Activated naive CD8-positive, alpha-beta T cell treated with anti-CD3 and anti-CD28 coated beads, Interleukin-2, amount 10 ng/mL, durations not matched to agents 7 days and 5 days (primary cell): ENCODE measurements around the gene RGL1. TPM values are rescaled to one million over a fixed set of nuclear protein-coding genes. Genes with fewer than 3 reads are reported as not detected.
A peak's percentile ranks its signal among the peaks of the same experiment; 100 is the strongest.

ENCODE experiments used
- ATAC-seq: fragments of 150-1000 bp; cut with Tn5 transposase; one replicate; pipeline ENCODE4 v1.10.0; 2021; ENCODE audit warnings: low read depth, moderate library complexity
- POLR2A ChIA-PET: fragments of 350-600 bp; sonication (Branson Sonifier 250); formaldehyde crosslinking; loops from one replicate; lab custom pipeline; 2021; ENCODE audit warnings: antibody characterized with exemption; lab: Charles Lee
- DNase-seq: peaks from one replicate; pipeline ENCODE4 v3.0.0; 2021
- H3K27ac Mint-ChIP-seq: one replicate; pipeline ENCODE4 v1.8.0; 2022; ENCODE audit warnings: mild to moderate bottlenecking, mixed read lengths
- H3K27me3 Mint-ChIP-seq: one replicate; pipeline ENCODE4 v1.8.0; 2022; ENCODE audit warnings: mild to moderate bottlenecking, moderate library complexity, mixed read lengths
- H3K36me3 Mint-ChIP-seq: one replicate; pipeline ENCODE4 v1.8.0; 2021; ENCODE audit warnings: mild to moderate bottlenecking, mixed read lengths
- H3K4me1 Mint-ChIP-seq: one replicate; pipeline ENCODE4 v1.8.0; 2021; ENCODE audit warnings: mixed read lengths
- H3K4me3 Mint-ChIP-seq: one replicate; pipeline ENCODE4 v1.8.0; 2022; ENCODE audit warnings: mild to moderate bottlenecking, moderate library complexity, mixed read lengths
- H3K9me3 Mint-ChIP-seq: one replicate; pipeline ENCODE4 v1.8.0; 2021; ENCODE audit warnings: mixed read lengths
- total RNA-seq, 2 experiments: library from RNA; stranded (reverse); gene quantifications; one replicate each; pipeline ENCODE4 v1.2.3, GENCODE V29; 2021

Gene RGL1
- total RNA-seq, 2 experiments from 2014 or later: 2.7 to 3.4 TPM

DNA sequence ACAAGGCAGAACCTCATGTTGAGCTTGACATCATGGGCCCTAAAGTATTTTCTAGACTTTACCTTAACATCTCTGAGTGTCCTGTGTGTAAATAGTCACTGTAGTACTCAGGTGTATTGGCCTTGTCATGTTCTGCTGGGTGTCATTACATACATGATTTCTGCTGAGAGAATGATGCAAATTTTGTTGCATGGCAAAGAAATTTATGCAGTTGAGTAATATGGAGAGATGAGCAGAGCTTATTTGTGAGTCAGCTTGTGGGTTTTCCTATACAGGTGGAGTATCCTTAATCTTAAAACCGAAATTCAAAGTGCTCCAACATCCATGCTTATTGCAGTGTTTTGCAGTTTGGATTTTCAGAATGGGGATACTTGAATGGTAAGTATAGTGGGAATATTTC lies 36.6 kb downstream of the RGL1 start:
- H3K27me3 Mint-ChIP-seq: no peaks in the 10 kb centered on the region
- no peak for ATAC-seq
- POLR2A ChIA-PET: no interaction called here
- no peak for DNase-seq
- no peak overlapping the region for H3K4me3 Mint-ChIP-seq
- H3K27ac Mint-ChIP-seq: peak overlapping the region; percentile 18
- H3K36me3 Mint-ChIP-seq: peaks cover 6% of the 10 kb centered on the region
- H3K9me3 Mint-ChIP-seq: no peaks in the 10 kb centered on the region
- H3K4me1 Mint-ChIP-seq: peaks cover 13% of the 10 kb centered on the region

DNA sequence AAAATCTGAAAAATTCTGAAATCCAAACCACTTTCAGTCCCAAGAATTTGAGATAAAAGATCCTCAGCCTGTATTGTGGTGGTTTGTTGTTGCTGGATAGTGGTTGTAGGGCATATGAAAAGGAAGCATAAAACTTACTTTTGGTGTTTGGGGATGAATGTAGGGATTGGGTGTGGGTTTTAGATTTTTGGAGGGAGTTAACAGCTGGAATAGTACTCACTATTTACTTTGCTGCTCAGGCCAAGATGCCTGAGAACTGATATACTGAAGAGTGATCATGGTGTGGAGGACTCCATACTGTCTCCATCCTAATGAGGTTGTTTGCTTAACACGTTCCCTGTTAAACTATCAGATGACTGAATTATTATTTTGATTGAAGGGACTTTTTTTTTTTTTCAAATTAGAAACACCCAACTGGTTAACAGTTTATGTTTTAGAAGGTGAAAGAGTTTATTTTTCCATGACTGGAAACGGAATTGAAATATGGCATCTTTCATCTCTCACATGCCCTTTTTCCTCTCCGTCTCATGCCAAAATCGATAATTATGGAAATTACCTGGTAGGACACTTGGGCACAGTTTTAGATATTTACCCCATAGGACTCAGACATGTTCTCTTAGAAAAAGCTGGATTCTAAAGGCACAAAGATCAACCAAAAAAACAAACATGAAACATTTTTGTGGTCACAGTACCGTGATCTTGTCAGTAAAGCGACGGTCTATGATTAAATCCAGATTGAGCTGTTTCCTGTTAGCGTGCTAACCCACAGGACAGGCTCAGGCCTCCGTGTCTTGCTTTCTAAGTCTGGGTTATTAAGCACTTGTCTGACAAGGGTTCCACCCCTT lies 37.3 kb downstream of the RGL1 start:
- Mint-ChIP-seq H3K4me3 (peak overlapping the region; percentile 70), H3K36me3 (peaks cover 6% of the 10 kb centered on the region), H3K27me3 (no peaks in the 10 kb centered on the region), H3K27ac (peak overlapping the region; percentile 76), H3K9me3 (no peaks in the 10 kb centered on the region), H3K4me1 (peaks cover 13% of the 10 kb centered on the region)
- DNase-seq (no peak), ATAC-seq (peak; percentile 92)
- POLR2A ChIA-PET: no interaction called here

DNA sequence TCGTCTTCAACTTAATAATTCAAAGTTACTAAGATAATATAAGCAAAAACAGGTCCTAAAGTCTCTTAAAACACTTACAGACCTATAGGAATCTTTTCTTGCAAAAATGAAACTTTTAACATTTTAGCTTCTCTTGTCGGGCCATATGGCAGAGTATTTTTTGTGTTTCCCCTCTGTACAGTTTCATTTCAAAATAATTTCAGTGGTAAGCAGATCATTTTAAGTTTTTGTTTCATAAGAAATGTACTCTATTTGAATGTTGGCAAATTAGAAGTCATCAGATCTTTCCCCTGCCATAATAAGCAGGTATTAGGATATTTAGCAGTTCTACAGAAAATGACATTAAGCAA lies 37.9 kb downstream of the RGL1 start:
- POLR2A ChIA-PET: no interaction called here
- ATAC-seq: peak; percentile 15
- peak overlapping the region; percentile 76 for H3K27ac Mint-ChIP-seq
- H3K4me1 Mint-ChIP-seq: peaks cover 13% of the 10 kb centered on the region
- H3K27me3 Mint-ChIP-seq: no peaks in the 10 kb centered on the region
- no peak for DNase-seq
- H3K4me3 Mint-ChIP-seq: peak overlapping the region; percentile 70
- peaks cover 6% of the 10 kb centered on the region for H3K36me3 Mint-ChIP-seq
- H3K9me3 Mint-ChIP-seq: no peaks in the 10 kb centered on the region

DNA sequence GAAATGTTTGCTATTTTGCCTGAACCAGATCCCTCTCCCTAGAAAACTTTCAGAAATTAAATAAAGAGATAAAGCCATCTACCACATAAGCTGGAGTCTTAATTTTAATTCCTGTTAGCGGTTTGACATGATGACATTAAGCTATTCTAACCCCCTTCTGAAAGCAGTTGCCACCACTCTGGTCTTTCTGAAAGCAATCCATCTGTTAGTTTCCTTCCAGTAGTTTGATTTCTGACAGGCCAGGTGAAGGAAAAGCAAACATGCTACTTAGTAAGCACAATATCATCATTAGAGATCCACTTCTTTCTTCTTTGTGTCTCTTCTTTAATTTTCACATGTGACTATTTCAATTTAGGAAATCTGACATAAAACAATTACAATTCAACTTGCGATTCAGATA lies 39.9 kb downstream of the RGL1 start:
- H3K4me3 Mint-ChIP-seq: no peak overlapping the region
- peaks cover 13% of the 10 kb centered on the region for H3K4me1 Mint-ChIP-seq
- POLR2A ChIA-PET: no interaction called here
- DNase-seq: no peak
- no peaks in the 10 kb centered on the region for H3K27me3 Mint-ChIP-seq
- H3K36me3 Mint-ChIP-seq: peaks cover 3% of the 10 kb centered on the region
- ATAC-seq: no peak
- H3K9me3 Mint-ChIP-seq: no peaks in the 10 kb centered on the region
- no peak overlapping the region for H3K27ac Mint-ChIP-seq

DNA sequence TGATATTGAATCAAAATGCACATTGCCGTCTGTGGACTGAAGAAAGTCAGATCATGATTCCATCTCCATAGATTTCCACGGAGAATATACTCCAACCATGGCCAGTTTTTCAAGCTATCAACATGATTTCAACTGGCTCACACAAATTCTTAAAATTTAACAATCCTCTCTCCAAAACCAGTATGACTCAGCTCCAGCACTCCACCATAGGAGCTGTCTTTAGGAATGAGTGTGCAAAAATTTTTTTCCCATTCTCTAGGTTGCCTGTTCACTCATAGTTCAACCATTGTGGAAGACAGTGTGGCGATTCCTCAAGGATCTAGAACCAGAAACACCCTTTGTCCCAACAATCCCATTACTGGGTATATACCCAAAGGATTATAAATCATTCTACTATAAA lies 40.8 kb downstream of the RGL1 start:
- H3K36me3 Mint-ChIP-seq: peaks cover 3% of the 10 kb centered on the region
- POLR2A ChIA-PET: no interaction called here
- H3K4me1 Mint-ChIP-seq: peaks cover 13% of the 10 kb centered on the region
- no peak overlapping the region for H3K27ac Mint-ChIP-seq
- no peaks in the 10 kb centered on the region for H3K27me3 Mint-ChIP-seq
- no peak overlapping the region for H3K4me3 Mint-ChIP-seq
- DNase-seq (no peak), ATAC-seq (no peak)
- no peaks in the 10 kb centered on the region for H3K9me3 Mint-ChIP-seq

DNA sequence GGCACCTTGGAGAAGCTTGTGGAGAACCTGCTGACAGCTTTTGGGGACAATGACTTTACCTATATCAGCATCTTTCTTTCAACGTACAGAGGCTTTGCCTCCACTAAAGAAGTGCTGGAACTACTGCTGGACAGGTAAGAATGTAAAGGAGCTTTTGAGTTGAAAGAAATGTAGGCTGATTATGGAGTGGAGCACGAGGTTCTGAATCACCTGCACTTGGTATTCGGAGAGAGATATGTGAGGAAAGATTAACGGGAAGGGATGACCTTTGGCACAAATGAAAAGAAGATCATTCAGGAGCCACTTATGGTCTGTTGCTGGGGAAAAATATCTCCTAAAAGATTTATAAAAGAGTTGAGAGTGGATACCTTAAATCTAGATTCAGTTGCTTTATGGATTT lies 42.7 kb downstream of the RGL1 start:
- ATAC-seq (no peak), DNase-seq (no peak)
- POLR2A ChIA-PET: no interaction called here
- Mint-ChIP-seq H3K27ac (no peak overlapping the region), H3K27me3 (no peaks in the 10 kb centered on the region), H3K36me3 (peaks cover 1% of the 10 kb centered on the region), H3K4me3 (no peak overlapping the region), H3K9me3 (no peaks in the 10 kb centered on the region), H3K4me1 (peaks cover 4% of the 10 kb centered on the region)

DNA sequence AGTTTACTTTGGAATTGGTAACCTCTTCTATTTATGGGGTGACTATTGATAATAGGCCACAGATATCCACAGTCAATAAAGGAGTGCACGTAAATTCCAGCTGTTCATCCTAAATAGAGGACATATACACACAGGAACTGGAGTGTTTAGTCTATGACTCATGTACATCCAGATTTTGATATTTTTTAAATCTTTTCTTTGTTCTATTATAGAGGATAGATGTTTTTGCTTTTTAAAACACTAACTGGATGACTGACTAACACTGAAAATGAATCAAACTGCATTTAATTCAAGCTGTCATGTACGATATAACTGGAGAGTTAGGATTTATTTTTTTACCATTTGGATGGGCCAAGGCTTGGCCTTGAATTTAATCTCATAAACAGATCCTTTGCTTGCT lies 45.9 kb downstream of the RGL1 start:
- Mint-ChIP-seq H3K27ac (no peak overlapping the region), H3K36me3 (no peaks in the 10 kb centered on the region), H3K4me1 (no peaks in the 10 kb centered on the region), H3K27me3 (no peaks in the 10 kb centered on the region), H3K4me3 (no peak overlapping the region), H3K9me3 (no peaks in the 10 kb centered on the region)
- ATAC-seq (no peak), DNase-seq (no peak)
- POLR2A ChIA-PET: no interaction called here

DNA sequence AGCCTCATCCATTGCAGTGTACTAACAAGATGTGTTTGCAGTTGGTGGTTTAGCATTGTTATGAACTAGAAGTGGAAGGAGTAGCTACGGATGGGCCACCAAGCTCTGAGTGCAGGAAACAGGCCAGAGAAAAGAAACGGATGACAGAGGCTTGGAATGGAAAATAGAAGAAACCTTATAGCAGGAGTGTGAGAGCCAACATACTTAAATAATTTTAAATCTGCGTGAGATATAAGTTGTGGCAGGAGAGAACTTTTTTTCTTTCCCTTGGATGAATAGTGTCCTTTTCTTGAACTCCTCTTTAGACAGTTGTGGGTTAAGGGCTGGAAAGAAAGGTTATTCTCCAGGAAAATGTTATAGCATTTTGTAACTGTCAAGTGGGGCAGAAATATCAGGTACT lies 54.2 kb downstream of the RGL1 start:
- ATAC-seq (no peak), DNase-seq (no peak)
- Mint-ChIP-seq H3K4me3 (no peak overlapping the region), H3K4me1 (no peaks in the 10 kb centered on the region), H3K9me3 (no peaks in the 10 kb centered on the region), H3K27ac (no peak overlapping the region), H3K36me3 (no peaks in the 10 kb centered on the region), H3K27me3 (no peaks in the 10 kb centered on the region)
- POLR2A ChIA-PET: no interaction called here

DNA sequence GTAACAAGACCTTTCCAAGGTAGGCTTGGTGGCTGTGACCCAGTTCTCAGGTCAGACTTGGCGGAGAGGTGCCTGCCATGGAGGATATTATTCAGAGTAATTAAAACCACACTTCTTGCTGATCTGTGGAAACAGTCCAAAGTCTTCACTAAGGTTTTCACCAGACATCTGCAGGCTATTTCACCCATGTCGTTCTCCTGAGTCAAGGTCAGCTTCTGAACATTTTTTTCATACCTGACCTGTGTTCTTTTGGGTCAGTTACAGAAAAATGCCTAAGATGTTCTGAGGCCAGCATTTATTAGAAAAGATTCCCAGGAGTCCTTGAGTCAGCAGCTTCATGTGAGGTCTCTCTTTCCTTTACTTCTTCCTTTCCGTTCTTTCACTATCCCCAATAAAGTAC lies 54.9 kb downstream of the RGL1 start:
- no peak for ATAC-seq
- Mint-ChIP-seq H3K9me3 (no peaks in the 10 kb centered on the region), H3K27ac (no peak overlapping the region), H3K4me3 (no peak overlapping the region), H3K27me3 (no peaks in the 10 kb centered on the region), H3K4me1 (no peaks in the 10 kb centered on the region), H3K36me3 (no peaks in the 10 kb centered on the region)
- POLR2A ChIA-PET: no interaction called here
- no peak for DNase-seq

DNA sequence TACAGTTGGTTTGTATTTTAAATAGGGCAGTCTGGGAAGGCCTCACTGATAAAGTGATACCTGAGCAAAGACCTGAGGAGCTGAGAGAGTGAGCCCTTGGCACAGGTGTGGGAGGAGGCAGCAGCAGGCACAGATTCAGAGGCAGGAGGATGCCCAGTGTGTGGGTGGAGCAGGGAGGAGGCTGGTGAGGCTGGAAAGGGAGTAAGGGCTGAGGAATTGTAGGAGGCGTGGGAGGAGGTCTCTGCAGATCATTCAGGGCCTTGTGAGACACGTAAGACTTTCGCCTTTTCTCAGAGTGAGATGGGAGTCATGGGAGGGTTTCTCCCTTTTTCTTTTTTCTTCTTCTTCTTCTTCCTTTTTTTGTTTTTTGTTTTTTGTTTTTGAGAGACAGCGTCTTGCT lies 58.0 kb downstream of the RGL1 start:
- POLR2A ChIA-PET: no interaction called here
- H3K27ac Mint-ChIP-seq: no peak overlapping the region

DNA sequence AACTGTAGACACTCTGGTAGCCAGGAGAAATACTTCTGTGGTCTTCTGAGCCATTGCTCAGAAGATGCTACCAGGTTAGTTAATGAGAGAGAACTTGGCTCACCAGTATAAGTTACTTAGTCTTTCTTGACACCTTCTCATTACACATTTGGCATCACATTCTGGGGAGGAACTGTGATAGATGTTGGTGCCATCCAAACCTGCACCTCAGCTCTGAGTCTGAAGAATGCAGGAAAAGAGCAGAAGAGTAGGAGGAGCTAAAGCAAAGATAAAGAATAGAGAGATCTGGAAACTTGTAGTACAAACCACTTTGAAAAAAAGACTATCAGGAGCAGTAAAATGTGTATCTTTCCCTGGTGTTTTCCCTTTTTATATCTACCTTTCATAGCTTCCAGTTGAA lies 58.9 kb downstream of the RGL1 start:
- POLR2A ChIA-PET: no interaction called here
- H3K27me3 Mint-ChIP-seq: no peaks in the 10 kb centered on the region
- no peaks in the 10 kb centered on the region for H3K9me3 Mint-ChIP-seq
- no peak overlapping the region for H3K4me3 Mint-ChIP-seq
- no peaks in the 10 kb centered on the region for H3K36me3 Mint-ChIP-seq
- H3K27ac Mint-ChIP-seq: no peak overlapping the region
- H3K4me1 Mint-ChIP-seq: no peaks in the 10 kb centered on the region
- ATAC-seq (no peak), DNase-seq (no peak)

More for the DNA sequence above, 58.0 kb downstream of the RGL1 start:
- H3K4me3 Mint-ChIP-seq: no peak overlapping the region
- no peaks in the 10 kb centered on the region for H3K36me3 Mint-ChIP-seq
- no peak for DNase-seq
- H3K9me3 Mint-ChIP-seq: no peaks in the 10 kb centered on the region
- no peak for ATAC-seq
- no peaks in the 10 kb centered on the region for H3K4me1 Mint-ChIP-seq
- H3K27me3 Mint-ChIP-seq: no peaks in the 10 kb centered on the region

DNA sequence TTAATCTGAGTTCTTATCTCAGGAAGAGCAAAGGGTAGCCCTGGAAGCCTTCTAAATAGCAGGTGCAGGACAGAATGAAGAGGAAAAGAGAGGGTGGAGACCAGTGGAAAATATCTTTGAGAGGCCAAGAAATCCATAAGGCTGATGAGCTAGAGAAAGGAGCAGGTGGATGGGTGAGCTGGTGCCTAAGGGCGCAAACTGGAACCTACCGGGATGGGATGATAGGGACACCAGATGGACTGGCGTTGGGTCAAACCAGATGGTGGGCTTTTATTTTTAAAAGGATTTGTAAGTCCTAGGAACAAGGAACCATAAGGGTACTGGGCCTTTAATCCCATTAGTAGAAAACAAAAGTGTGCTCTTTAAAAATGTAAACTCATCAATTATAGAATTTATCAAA lies 59.7 kb downstream of the RGL1 start:
- Mint-ChIP-seq H3K4me1 (no peaks in the 10 kb centered on the region), H3K27me3 (no peaks in the 10 kb centered on the region), H3K27ac (no peak overlapping the region), H3K4me3 (no peak overlapping the region), H3K9me3 (no peaks in the 10 kb centered on the region), H3K36me3 (no peaks in the 10 kb centered on the region)
- no peak for DNase-seq
- ATAC-seq: no peak
- POLR2A ChIA-PET: no interaction called here

DNA sequence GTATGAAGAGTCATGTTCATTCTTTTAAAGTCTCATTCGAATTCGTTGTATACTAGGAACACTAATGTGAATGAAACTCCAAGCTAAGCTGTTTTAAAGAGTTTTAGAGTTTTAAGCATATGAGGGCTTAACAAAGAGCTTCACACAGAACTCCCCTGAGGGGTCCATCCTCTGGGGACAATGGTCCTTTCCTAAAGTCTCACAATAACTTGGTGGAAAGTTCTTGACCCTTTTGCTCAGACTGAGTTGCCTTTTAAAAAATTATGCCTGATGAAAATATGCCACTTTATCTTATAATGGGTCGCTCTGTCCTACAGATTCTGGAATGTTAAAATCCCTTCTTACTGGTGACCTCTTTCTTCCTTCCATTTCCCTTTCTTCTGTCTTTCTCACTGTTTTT lies 64.3 kb downstream of the RGL1 start:
- no peaks in the 10 kb centered on the region for H3K27me3 Mint-ChIP-seq
- POLR2A ChIA-PET: no interaction called here
- H3K4me1 Mint-ChIP-seq: peaks cover 6% of the 10 kb centered on the region
- no peak overlapping the region for H3K27ac Mint-ChIP-seq
- DNase-seq (no peak), ATAC-seq (no peak)
- no peaks in the 10 kb centered on the region for H3K9me3 Mint-ChIP-seq
- H3K36me3 Mint-ChIP-seq: peaks cover 4% of the 10 kb centered on the region
- no peak overlapping the region for H3K4me3 Mint-ChIP-seq

DNA sequence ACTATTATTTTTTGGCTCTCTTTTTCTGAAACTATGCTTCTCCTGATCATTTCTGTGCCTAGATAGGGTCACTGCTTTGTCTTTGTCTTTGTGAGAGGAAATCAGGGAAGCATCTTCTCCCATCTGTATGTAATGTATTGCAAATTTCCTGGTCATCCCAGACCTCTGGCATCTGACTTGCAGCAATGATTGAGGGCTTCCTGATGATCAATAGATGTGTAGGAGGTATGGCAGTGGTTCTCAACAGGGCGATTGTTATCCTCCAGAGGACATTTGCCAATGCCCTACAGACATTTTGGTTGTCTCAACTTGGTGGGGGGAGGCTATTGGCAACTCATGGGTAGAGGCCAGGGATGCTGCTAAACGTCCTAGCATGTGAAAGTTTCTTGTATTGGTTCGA lies 64.7 kb downstream of the RGL1 start:
- no peak for DNase-seq
- H3K36me3 Mint-ChIP-seq: peaks cover 7% of the 10 kb centered on the region
- no peaks in the 10 kb centered on the region for H3K9me3 Mint-ChIP-seq
- no peak overlapping the region for H3K27ac Mint-ChIP-seq
- peaks cover 9% of the 10 kb centered on the region for H3K4me1 Mint-ChIP-seq
- no peak for ATAC-seq
- POLR2A ChIA-PET: no interaction called here
- H3K27me3 Mint-ChIP-seq: no peaks in the 10 kb centered on the region
- H3K4me3 Mint-ChIP-seq: no peak overlapping the region
